PFSK-1 (cell line): ENCODE data around the gene SH2D1A.

Experiments
- FOXP2 ChIP-seq: optimal IDR thresholded peaks from 2 replicates; pipeline ENCODE3; 2011; ENCODE audit warnings: borderline replicate concordance, control low read depth, inconsistent platforms; ENCODE audit not compliant: insufficient read depth; ENCODE audit errors: extremely low read length, extremely low read depth
- POLR2AphosphoS5 ChIP-seq: IDR thresholded peaks from 2 replicates; pipeline ENCODE4 v1.6.1; 2012; ENCODE audit warnings: low read depth, mild to moderate bottlenecking, control low read depth, low read length, moderate library complexity
- REST ChIP-seq, 2 experiments: IDR thresholded peaks; 2 replicates each; pipeline versions ENCODE4 v1.6.1 to v1.8.0; 2011 to 2012; ENCODE audit warnings: low read depth in 2 of 2, low read length in 2 of 2, control low read depth in 1 of 2, inconsistent platforms in 1 of 2, mild to moderate bottlenecking in 1 of 2, moderate library complexity in 1 of 2; ENCODE audit not compliant: insufficient read depth in 1 of 2
- SIN3A ChIP-seq: IDR thresholded peaks from 2 replicates; pipeline ENCODE4 v1.6.1; 2012; ENCODE audit warnings: mild to moderate bottlenecking, low read length, moderate library complexity, borderline replicate concordance; ENCODE audit not compliant: insufficient read depth
- TAF1 ChIP-seq: IDR thresholded peaks from 2 replicates; pipeline ENCODE4 v1.6.1; 2012; ENCODE audit warnings: low read length, control low read depth, borderline replicate concordance; ENCODE audit not compliant: insufficient read depth

Gene SH2D1A

DNA sequence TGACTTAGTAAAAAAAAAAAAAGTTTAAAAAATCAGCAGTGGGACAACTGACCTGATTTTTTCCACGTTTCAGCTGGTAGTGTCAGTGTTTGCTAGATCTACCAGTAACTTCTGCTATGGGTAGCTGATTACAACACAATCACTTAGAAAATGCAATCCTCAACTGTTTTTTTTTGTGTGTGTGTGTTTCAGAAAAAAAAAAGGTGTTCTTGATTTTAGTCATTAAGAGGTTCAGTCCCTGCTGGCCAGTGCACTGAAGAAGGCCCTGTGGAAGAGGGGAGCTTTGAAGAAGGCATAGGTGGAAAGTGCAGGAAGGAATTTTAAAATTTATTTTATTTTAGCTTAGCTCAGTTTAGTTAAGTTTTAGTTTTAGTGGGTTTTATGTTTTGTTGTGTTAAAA lies 46.9 kb downstream of the SH2D1A start:
- TF ChIP-seq FOXP2 (no peak), POLR2AphosphoS5 (no peak), TAF1 (no peak), SIN3A (no peak), REST (IDR thresholded peaks at IDR 0.05; ENCODE audit: insufficient read depth in 1 of 2, low read depth in 2 of 2, low read length in 2 of 2) (no peak)

DNA sequence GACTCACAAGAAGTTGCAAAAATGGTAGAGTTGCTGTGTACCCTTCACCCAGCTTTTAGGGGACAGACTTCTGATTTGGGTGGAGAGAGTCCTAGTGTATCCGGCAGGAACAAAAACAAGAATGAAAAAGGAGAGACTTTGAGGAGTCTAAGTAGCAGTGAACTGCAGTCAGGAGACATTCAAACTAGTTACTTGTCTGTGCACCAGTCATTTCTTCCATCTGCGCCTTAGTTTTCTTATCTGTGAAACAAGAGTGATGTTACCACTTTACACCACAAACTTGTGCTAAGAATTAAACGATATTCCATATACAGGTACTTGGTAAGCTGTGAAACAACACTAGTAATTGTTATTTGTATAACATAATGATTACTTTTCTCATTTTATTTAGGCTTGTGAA lies 47.3 kb downstream of the SH2D1A start:
- TF ChIP-seq REST (IDR thresholded peaks at IDR 0.05; ENCODE audit: insufficient read depth in 1 of 2, low read depth in 2 of 2, low read length in 2 of 2) (no peak), TAF1 (no peak), FOXP2 (no peak), SIN3A (no peak), POLR2AphosphoS5 (no peak)

- no peak for TF ChIP-seq POLR2AphosphoS5
- no peak for TF ChIP-seq FOXP2
- no peak for TF ChIP-seq TAF1
- TF ChIP-seq REST (IDR thresholded peaks at IDR 0.05; ENCODE audit: insufficient read depth in 1 of 2, low read depth in 2 of 2, low read length in 2 of 2) = no peak
- no peak for TF ChIP-seq SIN3A
Measured at GRCh38 chrX:124395145-124395880, 49.0 kb downstream of the SH2D1A start.

- TF ChIP-seq FOXP2 (no peak), SIN3A (no peak), TAF1 (no peak), REST (IDR thresholded peaks at IDR 0.05; ENCODE audit: insufficient read depth in 1 of 2, low read depth in 2 of 2, low read length in 2 of 2) (no peak), POLR2AphosphoS5 (no peak)
Measured at GRCh38 chrX:124401696-124402095, 55.3 kb downstream of the SH2D1A start.
